Endodermal cell (in vitro differentiated cells): ENCODE results near the gene POM121L2. TPM values are rescaled to one million over a fixed set of nuclear protein-coding genes. Genes with fewer than 3 reads are reported as not detected.

Experiments
- DNase-seq: peaks from one replicate; pipeline ENCODE4 v3.0.0-alpha.2; 2017
- H3K27ac ChIP-seq: 2 replicates; pipeline ENCODE4 v1.5.1; 2013; ENCODE audit warnings: mild to moderate bottlenecking, low read depth, low read length, moderate library complexity
- H3K27me3 ChIP-seq: 2 replicates; pipeline ENCODE4 v1.6.1; 2013; ENCODE audit warnings: mild to moderate bottlenecking, low read length, moderate library complexity; ENCODE audit not compliant: insufficient read depth, control insufficient read depth, poor library complexity, severe bottlenecking
- H3K36me3 ChIP-seq: 2 replicates; pipeline ENCODE4 v1.7.0; 2013; ENCODE audit warnings: mild to moderate bottlenecking, low read length, moderate library complexity; ENCODE audit not compliant: control insufficient read depth, insufficient read depth
- H3K4me1 ChIP-seq: one replicate; pipeline ENCODE4 v1.7.0; 2013; ENCODE audit warnings: low read length; ENCODE audit not compliant: control insufficient read depth, insufficient read depth
- H3K4me3 ChIP-seq: 2 replicates; pipeline ENCODE4 v1.5.1; 2013; ENCODE audit warnings: mild to moderate bottlenecking, low read length, moderate library complexity
- H3K9ac ChIP-seq: 2 replicates; pipeline ENCODE4 v1.6.1; 2013; ENCODE audit warnings: mild to moderate bottlenecking, low read length, moderate library complexity; ENCODE audit not compliant: poor library complexity, severe bottlenecking; ENCODE audit errors: extremely low read depth
- H3K9me3 ChIP-seq: 2 replicates; pipeline ENCODE4 v1.6.1; 2013; ENCODE audit warnings: mild to moderate bottlenecking, low read length, moderate library complexity; ENCODE audit not compliant: control insufficient read depth
- H3K27ac Mint-ChIP-seq: 2 replicates; pipeline ENCODE4 v1.8.0; 2020; ENCODE audit warnings: mixed read lengths
- H3K27me3 Mint-ChIP-seq: 2 replicates; pipeline ENCODE4 v1.8.0; 2021; ENCODE audit warnings: mild to moderate bottlenecking, mixed read lengths; ENCODE audit not compliant: insufficient read depth
- H3K36me3 Mint-ChIP-seq: 2 replicates; pipeline ENCODE4 v1.8.0; 2020; ENCODE audit warnings: low read depth, mixed read lengths
- H3K4me1 Mint-ChIP-seq: 2 replicates; pipeline ENCODE4 v1.8.0; 2020; ENCODE audit warnings: mixed read lengths
- H3K4me3 Mint-ChIP-seq: 2 replicates; pipeline ENCODE4 v1.8.0; 2020; ENCODE audit warnings: mild to moderate bottlenecking, moderate library complexity, mixed read lengths
- H3K9me3 Mint-ChIP-seq: 2 replicates; pipeline ENCODE4 v1.8.0; 2020; ENCODE audit warnings: mild to moderate bottlenecking, mixed read lengths
- CTCF ChIP-seq: fragments of 200-600 bp; sonication (generic); conservative IDR thresholded peaks from 2 replicates; pipeline ENCODE4 v1.5.0; 2021; ENCODE audit warnings: antibody characterized with exemption, mild to moderate bottlenecking
- WGBS, 2 experiments: methylation state at CpG; one replicate each; pipeline versions ENCODE4 v1.1.5 to v1.1.7; 2013; ENCODE audit warnings: missing lambda C conversion rate in 2 of 2, mixed read lengths in 1 of 2; ENCODE audit not compliant: insufficient coverage in 1 of 2, insufficient read length in 1 of 2; 5-methylcytosine and 5-hydroxymethylcytosine counted together
- total RNA-seq, 2 donors: library from RNA; stranded (reverse); fragmentation: NEBNext Ultra II Directional in 1 of 2; extraction: Animal tissue kit (Norgen Biotek cat#: 25700) in 1 of 2; gene quantifications; 2 replicates in 1 of 2; 3 replicates in 1 of 2; pipeline ENCODE4 v1.2.1, GENCODE V29; 2021

POM121L2 gene
- total RNA-seq, 2 donors from 2014 or later, result 0.20 TPM; not detected in 1

DNA sequence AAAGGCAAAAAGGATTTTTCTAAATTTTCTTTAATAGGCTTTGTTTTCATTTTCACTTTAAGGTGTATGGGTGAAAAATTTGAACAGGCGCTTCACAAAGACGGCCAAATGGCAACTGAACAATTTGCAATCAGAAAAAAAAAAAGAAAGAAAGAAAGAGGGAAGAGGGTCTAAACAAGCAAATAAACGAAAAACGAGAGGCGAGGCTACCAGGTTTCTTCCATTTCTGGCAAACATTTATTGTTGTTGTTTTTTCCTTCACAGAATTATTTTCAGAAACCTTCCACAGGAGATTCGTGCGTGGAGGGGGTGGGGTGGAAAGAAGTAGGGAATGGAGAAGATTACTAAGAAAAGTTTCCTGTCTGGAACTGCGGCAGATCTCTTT lies 24.3 kb downstream of the POM121L2 start:
- WGBS, 2 experiments, result 22 to 48% methylated on average over 5 to 8 of the region's 8 CpGs
- peaks cover 92% of the 10 kb centered on the region for H3K27me3 ChIP-seq
- peaks cover 3% of the 10 kb centered on the region for H3K4me1 ChIP-seq
- no peaks in the 10 kb centered on the region for H3K36me3 ChIP-seq
- H3K4me3 ChIP-seq, result peak overlapping the region; percentile 88
- peaks cover 13% of the 10 kb centered on the region for H3K9me3 ChIP-seq
- no peak for DNase-seq
- H3K27ac ChIP-seq, result no peak overlapping the region
- Mint-ChIP-seq H3K27me3 (peaks cover 71% of the 10 kb centered on the region), H3K9me3 (peaks cover 2% of the 10 kb centered on the region), H3K4me1 (peaks cover 26% of the 10 kb centered on the region), H3K27ac (no peak overlapping the region), H3K36me3 (no peaks in the 10 kb centered on the region), H3K4me3 (peak overlapping the region; percentile 69)
- TF ChIP-seq CTCF, result no peak
- H3K9ac ChIP-seq, result peak overlapping the region; percentile 31

- H3K36me3 ChIP-seq, result no peaks in the 10 kb centered on the region
- H3K4me1 ChIP-seq, result peaks cover 3% of the 10 kb centered on the region
- peaks cover 13% of the 10 kb centered on the region for H3K9me3 ChIP-seq
- Mint-ChIP-seq H3K4me3 (no peak overlapping the region), H3K9me3 (peaks cover 2% of the 10 kb centered on the region), H3K27me3 (peaks cover 63% of the 10 kb centered on the region), H3K36me3 (no peaks in the 10 kb centered on the region), H3K27ac (no peak overlapping the region), H3K4me1 (peaks cover 24% of the 10 kb centered on the region)
- no peak overlapping the region for H3K4me3 ChIP-seq
- TF ChIP-seq CTCF, result no peak
- DNase-seq, result no peak
- H3K27me3 ChIP-seq, result peaks cover 94% of the 10 kb centered on the region
- no peak overlapping the region for H3K9ac ChIP-seq
- no peak overlapping the region for H3K27ac ChIP-seq
- WGBS, 2 experiments, result 83 to 98% methylated on average over 2 of the region's 2 CpGs
Measured at GRCh38 chr6:27286141-27286540, 25.9 kb downstream of the POM121L2 start.

GRCh38 chr6:27283279-27283678 lies 28.8 kb downstream of the POM121L2 start:
- Histone ChIP-seq H3K9me3 (peaks cover 13% of the 10 kb centered on the region), H3K27me3 (peaks cover 69% of the 10 kb centered on the region), H3K36me3 (no peaks in the 10 kb centered on the region), H3K27ac (no peak overlapping the region), H3K9ac (no peak overlapping the region), H3K4me3 (peak overlapping the region; percentile 44), H3K4me1 (peaks cover 3% of the 10 kb centered on the region)
- no peak for TF ChIP-seq CTCF
- WGBS, 2 experiments, result 63 to 72% methylated on average over 14 to 16 of the region's 16 CpGs
- Mint-ChIP-seq H3K27ac (no peak overlapping the region), H3K27me3 (peaks cover 39% of the 10 kb centered on the region), H3K4me1 (peaks cover 9% of the 10 kb centered on the region), H3K9me3 (peaks cover 2% of the 10 kb centered on the region), H3K4me3 (no peak overlapping the region), H3K36me3 (no peaks in the 10 kb centered on the region)
- DNase-seq, result no peak
